HUES48 (cell line): ENCODE measurements around the gene MTUS2.
"Not testable (repeated sequence)": the region's sequence is repeated elsewhere in the genome, so short reads cannot be mapped to it uniquely, and the experiment has no call there.

Source experiments
- H3K27ac ChIP-seq: one replicate; pipeline ENCODE4 v1.7.0; 2013; ENCODE audit warnings: low read depth, low read length, inconsistent platforms
- H3K27me3 ChIP-seq: 2 replicates; pipeline ENCODE4 v1.6.1; 2013; ENCODE audit warnings: mild to moderate bottlenecking, low read length; ENCODE audit not compliant: control insufficient read depth, insufficient read depth
- H3K36me3 ChIP-seq: 2 replicates; pipeline ENCODE4 v1.6.1; 2013; ENCODE audit warnings: low read length; ENCODE audit not compliant: control insufficient read depth, insufficient read depth
- H3K4me1 ChIP-seq: 2 replicates; pipeline ENCODE4 v1.6.1; 2013; ENCODE audit warnings: mild to moderate bottlenecking, low read length; ENCODE audit not compliant: control insufficient read depth, insufficient read depth
- H3K4me3 ChIP-seq: 2 replicates; pipeline ENCODE4 v1.5.1; 2013; ENCODE audit warnings: mild to moderate bottlenecking, low read depth, low read length
- H3K9ac ChIP-seq: 2 replicates; pipeline ENCODE4 v1.6.1; 2013; ENCODE audit warnings: mild to moderate bottlenecking, low read depth, low read length, moderate library complexity
- H3K9me3 ChIP-seq: 2 replicates; pipeline ENCODE4 v1.6.1; 2013; ENCODE audit warnings: low read length; ENCODE audit not compliant: control insufficient read depth, insufficient read depth

The MTUS2 gene

GRCh38 chr13:29361716-29362115, 541.6 kb downstream of the MTUS2 start:
- no peaks in the 10 kb centered on the region for H3K27me3 ChIP-seq
- no peak overlapping the region for H3K27ac ChIP-seq
- no peaks in the 10 kb centered on the region for H3K4me1 ChIP-seq

GRCh38 chr13:29362849-29363604, 542.9 kb downstream of the MTUS2 start:
- H3K36me3 ChIP-seq = no peaks in the 10 kb centered on the region
- no peaks in the 10 kb centered on the region for H3K4me1 ChIP-seq
- no peaks in the 10 kb centered on the region for H3K27me3 ChIP-seq
- no peaks in the 10 kb centered on the region for H3K9me3 ChIP-seq
- no peak overlapping the region for H3K4me3 ChIP-seq
- H3K9ac ChIP-seq = no peak overlapping the region
- no peak overlapping the region for H3K27ac ChIP-seq

More at GRCh38 chr13:29361716-29362115, 541.6 kb downstream of the MTUS2 start:
- Histone ChIP-seq H3K4me3 (no peak overlapping the region), H3K9me3 (no peaks in the 10 kb centered on the region), H3K36me3 (no peaks in the 10 kb centered on the region), H3K9ac (no peak overlapping the region)

GRCh38 chr13:29369060-29369743, 549.1 kb downstream of the MTUS2 start:
- H3K4me3 ChIP-seq = no peak overlapping the region
- H3K27me3 ChIP-seq = no peaks in the 10 kb centered on the region
- no peak overlapping the region for H3K9ac ChIP-seq
- no peaks in the 10 kb centered on the region for H3K9me3 ChIP-seq
- H3K27ac ChIP-seq = no peak overlapping the region
- H3K4me1 ChIP-seq = no peaks in the 10 kb centered on the region
- H3K36me3 ChIP-seq = no peaks in the 10 kb centered on the region

- no peak overlapping the region for H3K9ac ChIP-seq
- H3K4me1 ChIP-seq = no peaks in the 10 kb centered on the region
- H3K27me3 ChIP-seq = no peaks in the 10 kb centered on the region
- H3K27ac ChIP-seq = no peak overlapping the region
- no peak overlapping the region for H3K4me3 ChIP-seq
- H3K9me3 ChIP-seq = no peaks in the 10 kb centered on the region
- no peaks in the 10 kb centered on the region for H3K36me3 ChIP-seq
These were observed 559.1 kb downstream of the MTUS2 start for GRCh38 chr13:29379281-29379680.

- Histone ChIP-seq H3K9me3 (no peaks in the 10 kb centered on the region), H3K36me3 (no peaks in the 10 kb centered on the region), H3K4me1 (no peaks in the 10 kb centered on the region), H3K27ac (no peak overlapping the region), H3K27me3 (no peaks in the 10 kb centered on the region), H3K4me3 (no peak overlapping the region), H3K9ac (no peak overlapping the region)
These were observed 559.7 kb downstream of the MTUS2 start for GRCh38 chr13:29379865-29380264.

- Histone ChIP-seq H3K27ac (no peak overlapping the region), H3K27me3 (no peaks in the 10 kb centered on the region), H3K4me1 (no peaks in the 10 kb centered on the region), H3K9me3 (no peaks in the 10 kb centered on the region), H3K36me3 (no peaks in the 10 kb centered on the region), H3K9ac (no peak overlapping the region), H3K4me3 (no peak overlapping the region)
These were observed 561.9 kb downstream of the MTUS2 start for GRCh38 chr13:29382021-29382420.

- Histone ChIP-seq H3K4me1 (no peaks in the 10 kb centered on the region), H3K27me3 (no peaks in the 10 kb centered on the region), H3K9me3 (no peaks in the 10 kb centered on the region), H3K9ac (no peak overlapping the region), H3K27ac (no peak overlapping the region), H3K4me3 (no peak overlapping the region), H3K36me3 (no peaks in the 10 kb centered on the region)
These were observed 563.3 kb downstream of the MTUS2 start for GRCh38 chr13:29383476-29383875.

GRCh38 chr13:29384466-29384865, 564.3 kb downstream of the MTUS2 start:
- no peak overlapping the region for H3K4me3 ChIP-seq
- H3K9ac ChIP-seq = no peak overlapping the region
- H3K27ac ChIP-seq = no peak overlapping the region
- H3K4me1 ChIP-seq = no peaks in the 10 kb centered on the region
- H3K36me3 ChIP-seq = no peaks in the 10 kb centered on the region
- H3K27me3 ChIP-seq = no peaks in the 10 kb centered on the region
- H3K9me3 ChIP-seq = no peaks in the 10 kb centered on the region

GRCh38 chr13:29384871-29385270, 564.7 kb downstream of the MTUS2 start:
- Histone ChIP-seq H3K4me3 (no peak overlapping the region), H3K9me3 (no peaks in the 10 kb centered on the region), H3K36me3 (no peaks in the 10 kb centered on the region), H3K4me1 (no peaks in the 10 kb centered on the region), H3K27me3 (no peaks in the 10 kb centered on the region), H3K27ac (no peak overlapping the region), H3K9ac (no peak overlapping the region)

- Histone ChIP-seq H3K27me3 (no peaks in the 10 kb centered on the region), H3K27ac (no peak overlapping the region), H3K9ac (no peak overlapping the region), H3K9me3 (no peaks in the 10 kb centered on the region), H3K36me3 (no peaks in the 10 kb centered on the region), H3K4me3 (no peak overlapping the region), H3K4me1 (no peaks in the 10 kb centered on the region)
These were observed 566.1 kb downstream of the MTUS2 start for GRCh38 chr13:29386246-29386645.

GRCh38 chr13:29390598-29390997, 570.5 kb downstream of the MTUS2 start:
- H3K9ac ChIP-seq, H3K27ac ChIP-seq, H3K4me3 ChIP-seq, H3K27me3 ChIP-seq, H3K9me3 ChIP-seq, H3K36me3 ChIP-seq, H3K4me1 ChIP-seq: not testable (repeated sequence)
